ENCODE results near the gene HHLA2.

Gene HHLA2

DNA sequence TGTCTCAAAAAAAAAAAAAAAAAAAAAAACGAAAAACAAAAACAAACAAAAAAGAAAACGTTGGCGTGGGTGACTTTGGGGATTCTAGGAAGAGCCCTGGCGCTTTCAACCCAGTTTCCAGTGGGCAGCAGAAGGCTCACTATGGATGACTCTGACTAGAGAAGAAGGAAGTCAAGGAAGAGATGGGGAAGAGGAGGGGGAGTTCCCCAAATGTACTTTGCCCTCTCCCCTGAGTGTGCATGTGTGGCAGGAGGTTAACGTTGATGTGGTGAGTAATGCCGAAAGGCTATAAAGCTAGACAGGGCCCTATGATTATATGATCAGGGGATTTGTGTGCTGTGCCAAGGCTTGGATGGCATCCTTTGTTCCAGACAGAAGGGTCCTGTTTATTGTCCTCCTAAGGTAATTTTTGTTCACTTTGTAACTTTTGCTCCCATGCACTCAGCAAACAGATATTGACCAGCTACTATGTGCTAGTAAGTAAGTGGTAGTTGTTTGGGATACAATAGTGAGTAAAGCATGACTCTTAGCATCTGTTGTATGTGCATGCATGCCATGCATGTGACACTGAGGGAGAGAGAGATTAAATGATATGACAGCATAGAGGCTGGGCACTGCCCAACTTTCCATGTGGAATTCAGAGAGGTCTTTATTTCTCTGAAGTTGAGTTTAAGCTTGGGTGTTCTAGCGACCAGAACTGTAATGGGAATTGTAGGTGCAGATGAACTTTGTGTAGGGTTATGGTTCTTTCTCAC, 750 bp upstream of the HHLA2 start:
- Histone ChIP-seq H3K36me3 (replicated peaks in 1 of 2; ENCODE audit: control insufficient read depth in 2 of 2, insufficient read depth in 2 of 2, low read length in 2 of 2) (no peaks in the 10 kb centered on the region), H3K23ac (ENCODE audit: low read depth, low read length, poor library complexity) (no peak overlapping the region), H4K91ac (ENCODE audit: low read depth, low read length, poor library complexity) (no peak overlapping the region), H4K8ac (ENCODE audit: low read depth, low read length) (no peak overlapping the region), H2BK12ac (ENCODE audit: low read length) (no peak overlapping the region), H3K4me1 (ENCODE audit: control insufficient read depth in 2 of 2, insufficient read depth in 1 of 2, low read depth in 1 of 2, low read length in 2 of 2) (peaks cover 0 to 3% of the 10 kb centered on the region in 2 donors), H2BK120ac (ENCODE audit: low read depth, low read length) (no peak overlapping the region), H3K4ac (ENCODE audit: low read length) (no peak overlapping the region), H2AK5ac (ENCODE audit: low read depth, low read length) (no peak overlapping the region), H3K27me3 (ENCODE audit: control insufficient read depth in 3 of 3, insufficient read depth in 3 of 3, low read depth in 1 of 3, low read length in 3 of 3) (no peaks in the 10 kb centered on the region), H3K14ac (ENCODE audit: low read length) (no peak overlapping the region), H3K4me3 (ENCODE audit: low read length in 2 of 2) (no peak overlapping the region), H3K27ac (replicated peaks; ENCODE audit: low read length) (no peak overlapping the region), H3K4me2 (ENCODE audit: insufficient read depth, low read length, poor library complexity, severe bottlenecking) (no peak overlapping the region), H3K18ac (ENCODE audit: low read length) (no peak overlapping the region), H2BK15ac (ENCODE audit: low read length) (no peak overlapping the region), H3K9me3 (replicated peaks in 1 of 2; ENCODE audit: control insufficient read depth in 2 of 2, insufficient read depth in 1 of 2, low read depth in 1 of 2, low read length in 2 of 2) (no peaks in the 10 kb centered on the region), H2AFZ (ENCODE audit: low read length) (no peak overlapping the region), H2BK5ac (ENCODE audit: low read length) (no peak overlapping the region), H3K9ac (ENCODE audit: low read depth, low read length, poor library complexity) (no peak overlapping the region), H3K79me1 (ENCODE audit: low read depth, low read length) (no peaks in the 10 kb centered on the region)
- no peak for DNase-seq (ENCODE audit: low spot score)
- no CpG with 5 or more reads among the region's 7 CpGs for WGBS, 2 donors (ENCODE audit: extremely low coverage in 2 of 2, insufficient read length in 2 of 2, insufficient replicate concordance in 1 of 2)

- no peak overlapping the region for H3K27ac ChIP-seq (replicated peaks; ENCODE audit: low read length)
- WGBS, 2 donors (ENCODE audit: extremely low coverage in 2 of 2, insufficient read length in 2 of 2, insufficient replicate concordance in 1 of 2) = no CpG with 5 or more reads among the region's 3 CpGs
- no peak overlapping the region for H3K4me3 ChIP-seq (ENCODE audit: low read length in 2 of 2)
Observed at GRCh38 chr3:108297647-108298046, 1.3 kb downstream of the HHLA2 start.

DNA sequence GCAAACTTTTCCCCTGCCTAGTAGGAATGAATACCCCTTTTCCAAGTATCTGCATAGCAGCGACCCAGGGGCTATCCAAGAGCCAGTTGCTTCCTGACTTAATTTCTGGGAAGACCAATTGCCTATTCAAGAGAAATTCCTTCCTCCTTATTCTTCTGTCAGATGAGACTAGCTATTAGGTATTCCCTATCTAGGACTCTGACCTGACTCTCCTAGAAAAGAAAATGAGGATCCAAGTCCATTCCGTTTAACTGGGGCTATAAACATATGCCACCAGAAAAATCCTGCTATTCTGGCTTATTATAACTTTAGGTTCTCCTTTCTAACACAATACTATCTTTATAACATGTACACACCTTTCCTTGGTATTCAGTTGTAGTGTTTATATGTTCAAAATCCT, 1.7 kb downstream of the HHLA2 start:
- no peak overlapping the region for H2BK5ac ChIP-seq (ENCODE audit: low read length)
- no peaks in the 10 kb centered on the region for H3K27me3 ChIP-seq (ENCODE audit: control insufficient read depth in 3 of 3, insufficient read depth in 3 of 3, low read depth in 1 of 3, low read length in 3 of 3)
- H3K14ac ChIP-seq (ENCODE audit: low read length) = no peak overlapping the region
- no peak overlapping the region for H2AFZ ChIP-seq (ENCODE audit: low read length)
- H3K4me2 ChIP-seq (ENCODE audit: insufficient read depth, low read length, poor library complexity, severe bottlenecking) = no peak overlapping the region
- no peak for DNase-seq (ENCODE audit: low spot score)
- H3K18ac ChIP-seq (ENCODE audit: low read length) = no peak overlapping the region
- peaks cover 0 to 5% of the 10 kb centered on the region in 2 donors for H3K4me1 ChIP-seq (ENCODE audit: control insufficient read depth in 2 of 2, insufficient read depth in 1 of 2, low read depth in 1 of 2, low read length in 2 of 2)
- H3K79me1 ChIP-seq (ENCODE audit: low read depth, low read length) = no peaks in the 10 kb centered on the region
- no peak overlapping the region for H3K27ac ChIP-seq (replicated peaks; ENCODE audit: low read length)
- H2BK12ac ChIP-seq (ENCODE audit: low read length) = no peak overlapping the region
- no peak overlapping the region for H2AK5ac ChIP-seq (ENCODE audit: low read depth, low read length)
- H3K36me3 ChIP-seq (replicated peaks in 1 of 2; ENCODE audit: control insufficient read depth in 2 of 2, insufficient read depth in 2 of 2, low read length in 2 of 2) = no peaks in the 10 kb centered on the region
- no peak overlapping the region for H3K23ac ChIP-seq (ENCODE audit: low read depth, low read length, poor library complexity)
- no peak overlapping the region for H2BK120ac ChIP-seq (ENCODE audit: low read depth, low read length)
- no peak overlapping the region for H4K91ac ChIP-seq (ENCODE audit: low read depth, low read length, poor library complexity)
- H2BK15ac ChIP-seq (ENCODE audit: low read length) = no peak overlapping the region
- H4K8ac ChIP-seq (ENCODE audit: low read depth, low read length) = no peak overlapping the region
- no peak overlapping the region for H3K9ac ChIP-seq (ENCODE audit: low read depth, low read length, poor library complexity)
- no peaks in the 10 kb centered on the region for H3K9me3 ChIP-seq (replicated peaks in 1 of 2; ENCODE audit: control insufficient read depth in 2 of 2, insufficient read depth in 1 of 2, low read depth in 1 of 2, low read length in 2 of 2)
- no peak overlapping the region for H3K4me3 ChIP-seq (ENCODE audit: low read length in 2 of 2)
- no peak overlapping the region for H3K4ac ChIP-seq (ENCODE audit: low read length)
- no CpG with 5 or more reads among the region's 2 CpGs for WGBS, 2 donors (ENCODE audit: extremely low coverage in 2 of 2, insufficient read length in 2 of 2, insufficient replicate concordance in 1 of 2)

More at GRCh38 chr3:108297647-108298046, 1.3 kb downstream of the HHLA2 start:
- Histone ChIP-seq H2BK15ac (ENCODE audit: low read length) (no peak overlapping the region), H2BK12ac (ENCODE audit: low read length) (no peak overlapping the region), H3K4me1 (ENCODE audit: control insufficient read depth in 2 of 2, insufficient read depth in 1 of 2, low read depth in 1 of 2, low read length in 2 of 2) (peaks cover 0 to 5% of the 10 kb centered on the region in 2 donors), H3K79me1 (ENCODE audit: low read depth, low read length) (no peaks in the 10 kb centered on the region), H3K27me3 (ENCODE audit: control insufficient read depth in 3 of 3, insufficient read depth in 3 of 3, low read depth in 1 of 3, low read length in 3 of 3) (no peaks in the 10 kb centered on the region), H3K14ac (ENCODE audit: low read length) (no peak overlapping the region), H3K9me3 (replicated peaks in 1 of 2; ENCODE audit: control insufficient read depth in 2 of 2, insufficient read depth in 1 of 2, low read depth in 1 of 2, low read length in 2 of 2) (no peaks in the 10 kb centered on the region), H3K18ac (ENCODE audit: low read length) (no peak overlapping the region), H3K9ac (ENCODE audit: low read depth, low read length, poor library complexity) (no peak overlapping the region), H3K4ac (ENCODE audit: low read length) (no peak overlapping the region), H4K91ac (ENCODE audit: low read depth, low read length, poor library complexity) (no peak overlapping the region), H4K8ac (ENCODE audit: low read depth, low read length) (no peak overlapping the region), H3K23ac (ENCODE audit: low read depth, low read length, poor library complexity) (no peak overlapping the region), H2AFZ (ENCODE audit: low read length) (no peak overlapping the region), H2BK120ac (ENCODE audit: low read depth, low read length) (no peak overlapping the region), H3K4me2 (ENCODE audit: insufficient read depth, low read length, poor library complexity, severe bottlenecking) (no peak overlapping the region), H2AK5ac (ENCODE audit: low read depth, low read length) (no peak overlapping the region), H3K36me3 (replicated peaks in 1 of 2; ENCODE audit: control insufficient read depth in 2 of 2, insufficient read depth in 2 of 2, low read length in 2 of 2) (no peaks in the 10 kb centered on the region), H2BK5ac (ENCODE audit: low read length) (no peak overlapping the region)
- no peak for DNase-seq (ENCODE audit: low spot score)

GRCh38 chr3:108300103-108300849, 3.9 kb downstream of the HHLA2 start:
- Histone ChIP-seq H3K9ac (ENCODE audit: low read depth, low read length, poor library complexity) (no peak overlapping the region), H2BK120ac (ENCODE audit: low read depth, low read length) (no peak overlapping the region), H2BK15ac (ENCODE audit: low read length) (no peak overlapping the region), H3K4ac (ENCODE audit: low read length) (no peak overlapping the region), H4K8ac (ENCODE audit: low read depth, low read length) (no peak overlapping the region), H2AFZ (ENCODE audit: low read length) (peak overlapping the region; percentile 23), H2BK12ac (ENCODE audit: low read length) (no peak overlapping the region), H3K27ac (replicated peaks; ENCODE audit: low read length) (no peak overlapping the region), H3K36me3 (replicated peaks in 1 of 2; ENCODE audit: control insufficient read depth in 2 of 2, insufficient read depth in 2 of 2, low read length in 2 of 2) (no peaks in the 10 kb centered on the region), H2AK5ac (ENCODE audit: low read depth, low read length) (no peak overlapping the region), H3K4me2 (ENCODE audit: insufficient read depth, low read length, poor library complexity, severe bottlenecking) (no peak overlapping the region), H3K79me1 (ENCODE audit: low read depth, low read length) (no peaks in the 10 kb centered on the region), H4K91ac (ENCODE audit: low read depth, low read length, poor library complexity) (no peak overlapping the region), H2BK5ac (ENCODE audit: low read length) (no peak overlapping the region), H3K4me1 (ENCODE audit: control insufficient read depth in 2 of 2, insufficient read depth in 1 of 2, low read depth in 1 of 2, low read length in 2 of 2) (peaks cover 0 to 5% of the 10 kb centered on the region in 2 donors), H3K27me3 (ENCODE audit: control insufficient read depth in 3 of 3, insufficient read depth in 3 of 3, low read depth in 1 of 3, low read length in 3 of 3) (no peaks in the 10 kb centered on the region), H3K14ac (ENCODE audit: low read length) (no peak overlapping the region), H3K18ac (ENCODE audit: low read length) (no peak overlapping the region), H3K9me3 (replicated peaks in 1 of 2; ENCODE audit: control insufficient read depth in 2 of 2, insufficient read depth in 1 of 2, low read depth in 1 of 2, low read length in 2 of 2) (no peaks in the 10 kb centered on the region), H3K4me3 (ENCODE audit: low read length in 2 of 2) (no peak overlapping the region), H3K23ac (ENCODE audit: low read depth, low read length, poor library complexity) (no peak overlapping the region)
- no CpG with 5 or more reads among the region's 9 CpGs for WGBS, 2 donors (ENCODE audit: extremely low coverage in 2 of 2, insufficient read length in 2 of 2, insufficient replicate concordance in 1 of 2)
- no peak for DNase-seq (ENCODE audit: low spot score)

Measured in neuronal stem cell (in vitro differentiated cells).